CD4-positive, CD25-positive, alpha-beta regulatory T cell (primary cell): ENCODE measurements around the gene CD93. TPM values are rescaled to one million over a fixed set of nuclear protein-coding genes. Genes with fewer than 3 reads are reported as not detected.

Experiments used
- ATAC-seq, 2 donors: fragments of 150-1000 bp; cut with Tn5 transposase; one replicate each; pipeline ENCODE4 v1.10.0; 2021; ENCODE audit warnings: low read depth in 2 of 2, moderate number of reproducible peaks in 2 of 2, moderate library complexity in 1 of 2
- DNase-seq, 3 donors: peaks; one replicate each; pipeline versions ENCODE4 v3.0.0 to v3.0.0-alpha.2; 2012 to 2022; ENCODE audit warnings: mixed read lengths in 1 of 3
- H3K27ac ChIP-seq: one replicate; pipeline ENCODE4 v1.7.0; 2013; ENCODE audit warnings: mild to moderate bottlenecking, low read length; ENCODE audit not compliant: insufficient read depth, poor library complexity, severe bottlenecking
- H3K27me3 ChIP-seq: one replicate; pipeline ENCODE4 v1.7.0; 2013; ENCODE audit warnings: low read length; ENCODE audit not compliant: control insufficient read depth, insufficient read depth
- H3K36me3 ChIP-seq: one replicate; pipeline ENCODE4 v1.7.0; 2013; ENCODE audit warnings: mild to moderate bottlenecking, low read length, moderate library complexity; ENCODE audit not compliant: control insufficient read depth, insufficient read depth
- H3K4me1 ChIP-seq: 2 replicates; pipeline ENCODE4 v1.7.0; 2013; ENCODE audit warnings: mild to moderate bottlenecking, low read length; ENCODE audit not compliant: insufficient read depth, control insufficient read depth, poor library complexity, severe bottlenecking
- H3K4me3 ChIP-seq: one replicate; pipeline ENCODE4 v1.7.0; 2013; ENCODE audit warnings: low read depth, mild to moderate bottlenecking, low read length, moderate library complexity
- H3K9me3 ChIP-seq, 2 experiments: 1 replicate in 1 of 2; 2 replicates in 1 of 2; pipeline ENCODE4 v1.7.0; 2013; ENCODE audit warnings: low read length in 2 of 2, mild to moderate bottlenecking in 1 of 2, moderate library complexity in 1 of 2; ENCODE audit not compliant: control insufficient read depth in 2 of 2
- H3K27ac Mint-ChIP-seq, 3 donors: one replicate each; pipeline ENCODE4 v1.8.0; 2020 to 2022; ENCODE audit warnings: mild to moderate bottlenecking in 3 of 3, mixed read lengths in 3 of 3, moderate library complexity in 2 of 3
- H3K27me3 Mint-ChIP-seq: one replicate; pipeline ENCODE4 v1.8.0; 2022; ENCODE audit warnings: mild to moderate bottlenecking, mixed read lengths
- H3K36me3 Mint-ChIP-seq: one replicate; pipeline ENCODE4 v1.8.0; 2020; ENCODE audit warnings: mixed read lengths
- H3K4me1 Mint-ChIP-seq, 4 donors: one replicate each; pipeline ENCODE4 v1.8.0; 2020 to 2022; ENCODE audit warnings: mixed read lengths in 4 of 4, mild to moderate bottlenecking in 1 of 4
- H3K4me3 Mint-ChIP-seq, 4 donors: one replicate each; pipeline ENCODE4 v1.8.0; 2020 to 2022; ENCODE audit warnings: mild to moderate bottlenecking in 4 of 4, mixed read lengths in 4 of 4, moderate library complexity in 3 of 4
- H3K9me3 Mint-ChIP-seq, 7 donors: one replicate each; pipeline ENCODE4 v1.8.0; 2020 to 2022; ENCODE audit warnings: mixed read lengths in 7 of 7, mild to moderate bottlenecking in 3 of 7, moderate library complexity in 2 of 7
- polyA plus RNA-seq, 4 donors: library from polyadenylated mRNA; unstranded; fragments of 300-500 nt; fragmentation: Illumina TruSeq; gene quantifications; one replicate each; pipeline ENCODE4 v1.2.3, GENCODE V29; 2021
- total RNA-seq: library from RNA; stranded (reverse); gene quantifications from one replicate; pipeline ENCODE4 v1.2.3, GENCODE V29; 2022

Gene CD93
- total and polyA plus RNA-seq, 5 donors from 2014 or later: 0.12 to 3.3 (median 0.30) TPM

DNA sequence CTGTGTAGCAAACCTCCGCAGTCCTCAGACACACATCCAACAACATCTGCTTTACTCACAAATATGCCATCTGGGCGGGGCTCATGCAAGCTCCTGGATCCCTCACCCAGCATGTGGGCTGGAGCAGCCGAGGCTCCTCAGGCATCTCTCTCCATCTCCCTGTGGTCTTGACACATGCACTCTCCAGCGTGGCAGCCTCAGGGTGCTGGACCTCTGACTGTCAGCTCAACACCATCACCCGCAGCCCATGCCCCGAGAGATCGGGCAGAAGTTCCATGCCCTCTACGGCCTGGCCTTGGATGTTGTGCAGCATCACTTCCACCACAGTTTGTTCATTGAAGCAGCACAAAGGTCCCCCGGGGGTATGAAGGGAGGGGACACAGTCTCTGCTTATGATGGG, 32.6 kb upstream of the CD93 start:
- DNase-seq (no peak), ATAC-seq (no peak)
- no peak overlapping the region for H3K27ac Mint-ChIP-seq
- H3K27ac ChIP-seq: no peak overlapping the region
- H3K4me1 Mint-ChIP-seq: peaks cover 0 to 13% (median 5%) of the 10 kb centered on the region in 4 donors
- no peaks in the 10 kb centered on the region for H3K9me3 ChIP-seq
- H3K4me1 ChIP-seq: peaks cover under 1% of the 10 kb centered on the region
- no peak overlapping the region for H3K4me3 ChIP-seq
- H3K27me3 Mint-ChIP-seq: no peaks in the 10 kb centered on the region
- H3K9me3 Mint-ChIP-seq: no peaks in the 10 kb centered on the region
- no peaks in the 10 kb centered on the region for H3K36me3 Mint-ChIP-seq
- no peak overlapping the region for H3K4me3 Mint-ChIP-seq
- H3K27me3 ChIP-seq: no peaks in the 10 kb centered on the region
- H3K36me3 ChIP-seq: no peaks in the 10 kb centered on the region

DNA sequence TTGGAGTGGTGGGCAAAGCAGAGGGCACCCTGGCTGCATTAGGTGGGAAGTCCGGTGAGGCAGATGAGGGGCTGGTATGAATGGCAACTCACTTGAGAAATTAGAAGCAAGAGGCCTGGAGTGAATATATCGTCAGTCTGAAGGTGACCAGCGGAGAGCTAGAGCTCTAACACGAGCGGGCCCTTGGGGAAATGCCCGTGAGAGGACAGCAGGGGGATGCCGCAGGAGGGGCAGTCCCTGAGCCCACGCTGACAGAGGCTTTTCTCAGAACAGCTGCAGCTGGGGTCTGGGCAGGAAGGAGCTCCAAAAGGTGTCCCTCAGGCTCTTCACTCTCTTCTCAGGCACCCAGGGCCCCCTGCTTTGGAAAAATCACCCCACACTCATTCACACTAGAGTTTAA, 32.0 kb upstream of the CD93 start:
- H3K27me3 ChIP-seq: no peaks in the 10 kb centered on the region
- ATAC-seq (no peak), DNase-seq (no peak)
- no peaks in the 10 kb centered on the region for H3K4me1 ChIP-seq
- Mint-ChIP-seq H3K36me3 (no peaks in the 10 kb centered on the region), H3K4me1 (peaks cover 0 to 12% (median 4%) of the 10 kb centered on the region in 4 donors), H3K27ac (no peak overlapping the region), H3K9me3 (no peaks in the 10 kb centered on the region), H3K4me3 (no peak overlapping the region), H3K27me3 (no peaks in the 10 kb centered on the region)
- H3K9me3 ChIP-seq: no peaks in the 10 kb centered on the region
- H3K36me3 ChIP-seq: no peaks in the 10 kb centered on the region
- no peak overlapping the region for H3K4me3 ChIP-seq
- H3K27ac ChIP-seq: no peak overlapping the region

DNA sequence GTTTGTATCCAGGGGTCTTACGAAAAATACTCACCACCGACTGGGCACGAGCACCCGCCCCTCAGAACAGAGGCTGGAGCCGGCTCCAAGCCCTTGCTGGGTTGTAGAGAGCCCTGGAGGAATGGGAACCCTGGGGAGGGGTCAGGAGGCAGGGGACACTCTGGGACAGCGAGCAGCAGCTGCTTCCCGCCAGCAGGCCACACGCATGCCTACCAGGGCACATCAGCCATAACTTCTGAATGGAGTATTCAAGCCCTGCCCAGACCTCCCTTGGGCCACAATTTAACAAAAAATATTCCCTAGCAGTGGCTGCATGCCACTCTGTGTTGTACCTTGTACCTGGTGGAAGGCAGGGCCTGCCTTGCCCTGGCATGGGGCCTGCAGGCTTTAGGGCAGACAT, 31.6 kb upstream of the CD93 start:
- Mint-ChIP-seq H3K4me3 (no peak overlapping the region), H3K9me3 (no peaks in the 10 kb centered on the region), H3K4me1 (peaks cover 0 to 10% (median 2%) of the 10 kb centered on the region in 4 donors), H3K36me3 (no peaks in the 10 kb centered on the region), H3K27ac (no peak overlapping the region), H3K27me3 (no peaks in the 10 kb centered on the region)
- no peaks in the 10 kb centered on the region for H3K36me3 ChIP-seq
- H3K27me3 ChIP-seq: no peaks in the 10 kb centered on the region
- ATAC-seq: no peak
- no peak overlapping the region for H3K4me3 ChIP-seq
- no peak for DNase-seq
- no peaks in the 10 kb centered on the region for H3K4me1 ChIP-seq
- H3K27ac ChIP-seq: no peak overlapping the region
- H3K9me3 ChIP-seq: no peaks in the 10 kb centered on the region

DNA sequence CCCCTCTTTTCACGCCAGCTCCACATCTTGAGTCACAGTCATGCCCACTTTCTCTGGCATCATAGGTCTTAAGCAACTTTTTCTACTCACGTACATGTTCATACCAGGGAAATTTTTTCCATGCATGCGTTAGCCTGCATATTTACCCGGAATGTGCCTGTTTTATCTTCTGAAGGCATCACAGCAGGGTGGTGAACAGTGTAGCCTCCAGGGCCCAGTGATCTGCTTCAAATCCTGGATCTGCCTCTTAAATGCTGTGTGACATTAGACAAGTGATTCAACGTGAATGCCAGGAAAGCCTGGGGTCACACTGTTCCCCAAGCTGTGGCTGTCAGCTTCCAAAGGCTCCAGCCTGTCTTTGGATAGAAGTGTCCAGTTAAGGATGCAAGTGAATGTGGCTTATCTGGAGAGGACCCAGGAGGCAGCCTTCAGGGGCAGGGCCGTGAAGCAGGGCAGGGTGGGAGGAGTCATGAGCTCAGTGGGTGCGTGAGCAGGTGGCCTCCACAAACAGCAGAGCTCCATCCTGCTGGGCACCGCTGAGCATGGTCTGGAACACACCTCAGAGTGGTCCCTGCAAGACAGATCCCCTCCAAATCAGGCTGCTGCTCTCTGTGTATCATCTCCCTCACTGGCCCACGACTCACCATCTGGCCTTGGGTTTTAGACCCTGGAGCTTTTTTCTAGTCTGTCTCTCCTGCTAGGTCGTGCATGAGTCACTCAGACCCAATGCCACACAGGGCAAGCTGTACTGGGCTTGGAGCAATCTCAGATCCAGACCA, 30.4 kb upstream of the CD93 start:
- Histone ChIP-seq H3K4me1 (no peaks in the 10 kb centered on the region), H3K4me3 (no peak overlapping the region), H3K27me3 (no peaks in the 10 kb centered on the region), H3K27ac (no peak overlapping the region), H3K36me3 (no peaks in the 10 kb centered on the region), H3K9me3 (no peaks in the 10 kb centered on the region)
- Mint-ChIP-seq H3K4me1 (peaks cover 0 to 8% (median 2%) of the 10 kb centered on the region in 4 donors), H3K27me3 (no peaks in the 10 kb centered on the region), H3K9me3 (no peaks in the 10 kb centered on the region), H3K4me3 (no peak overlapping the region), H3K36me3 (no peaks in the 10 kb centered on the region), H3K27ac (no peak overlapping the region)
- ATAC-seq (no peak), DNase-seq (no peak)

DNA sequence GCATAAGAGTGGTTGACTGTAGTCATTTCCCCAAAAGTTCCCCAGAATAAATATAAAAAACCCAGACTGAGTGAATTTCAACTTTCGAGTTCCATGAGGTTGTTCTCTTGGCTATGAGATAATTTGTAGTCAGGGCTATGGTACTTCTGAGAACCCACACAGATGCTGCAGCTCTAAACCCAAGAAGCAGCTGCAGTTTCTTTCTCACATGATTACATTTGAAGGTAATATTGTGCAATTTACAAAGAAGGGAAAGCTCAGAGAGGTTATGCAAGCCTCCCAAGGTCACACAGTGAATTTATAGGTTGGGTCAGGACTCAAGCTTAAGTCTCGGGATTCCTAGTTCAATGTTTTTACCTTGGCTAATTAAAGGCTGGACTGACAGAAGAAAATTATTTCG, 29.7 kb upstream of the CD93 start:
- Mint-ChIP-seq H3K36me3 (no peaks in the 10 kb centered on the region), H3K4me1 (peaks cover 0 to 5% (median 0%) of the 10 kb centered on the region in 4 donors), H3K27me3 (no peaks in the 10 kb centered on the region), H3K27ac (no peak overlapping the region), H3K4me3 (no peak overlapping the region), H3K9me3 (no peaks in the 10 kb centered on the region)
- H3K27me3 ChIP-seq: no peaks in the 10 kb centered on the region
- no peaks in the 10 kb centered on the region for H3K9me3 ChIP-seq
- no peak for ATAC-seq
- no peak overlapping the region for H3K27ac ChIP-seq
- no peak overlapping the region for H3K4me3 ChIP-seq
- no peaks in the 10 kb centered on the region for H3K4me1 ChIP-seq
- no peak for DNase-seq
- H3K36me3 ChIP-seq: no peaks in the 10 kb centered on the region

DNA sequence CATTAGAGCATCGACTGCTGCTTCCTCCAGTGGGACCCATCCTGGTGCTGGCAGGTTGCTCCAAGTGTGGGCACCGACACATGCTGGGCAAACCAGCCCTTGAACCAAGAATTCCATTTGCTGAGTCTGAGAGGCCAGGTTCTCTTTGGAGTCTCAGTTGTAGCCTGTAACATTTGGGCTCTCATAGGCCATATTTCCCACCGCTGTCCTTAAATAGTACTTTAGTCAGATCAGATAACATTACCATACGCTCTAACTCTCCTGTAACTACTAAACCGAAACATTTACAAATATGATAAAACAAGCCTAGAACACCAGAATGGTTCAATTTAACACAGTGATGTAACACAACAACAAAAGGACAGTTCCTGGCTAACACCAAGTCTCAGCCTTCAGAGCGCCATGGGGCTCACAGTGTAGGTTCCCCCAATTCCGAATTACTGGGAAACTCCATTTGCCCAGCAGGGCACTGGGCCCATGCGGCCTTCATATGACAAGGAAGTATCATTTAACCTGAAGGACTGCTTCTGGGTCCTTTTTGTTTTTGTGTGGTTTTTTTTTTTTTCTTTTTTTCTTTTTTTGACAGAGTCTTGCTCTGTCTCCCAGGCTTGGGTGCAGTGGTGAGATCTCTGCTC, 28.4 kb upstream of the CD93 start:
- ATAC-seq (no peak), DNase-seq (no peak)
- Mint-ChIP-seq H3K4me3 (no peak overlapping the region), H3K4me1 (no peaks in the 10 kb centered on the region), H3K27me3 (no peaks in the 10 kb centered on the region), H3K36me3 (no peaks in the 10 kb centered on the region), H3K27ac (no peak overlapping the region), H3K9me3 (no peaks in the 10 kb centered on the region)
- Histone ChIP-seq H3K27ac (no peak overlapping the region), H3K4me1 (no peaks in the 10 kb centered on the region), H3K9me3 (no peaks in the 10 kb centered on the region), H3K4me3 (no peak overlapping the region), H3K36me3 (no peaks in the 10 kb centered on the region), H3K27me3 (no peaks in the 10 kb centered on the region)

DNA sequence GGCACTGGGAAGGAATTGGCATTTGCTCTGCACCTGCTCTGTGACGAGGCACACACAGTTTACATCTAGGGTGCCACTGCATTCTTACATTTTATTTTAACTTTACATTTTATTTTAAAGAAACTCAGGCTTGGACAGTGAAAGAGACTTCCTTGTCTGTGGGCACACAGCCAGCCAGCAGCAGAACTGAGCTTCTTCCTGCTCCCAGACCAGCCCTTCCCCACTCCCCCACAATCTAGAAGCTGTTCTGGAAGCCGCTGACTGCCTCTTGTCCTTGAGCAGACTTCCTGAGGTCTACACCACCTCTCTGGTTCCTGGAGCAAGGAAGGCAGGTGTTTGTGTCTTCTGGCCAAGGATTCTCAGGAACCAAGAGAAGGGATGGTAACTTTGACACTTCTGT, 27.9 kb upstream of the CD93 start:
- Histone ChIP-seq H3K4me3 (no peak overlapping the region), H3K4me1 (no peaks in the 10 kb centered on the region), H3K27ac (no peak overlapping the region), H3K27me3 (no peaks in the 10 kb centered on the region), H3K36me3 (no peaks in the 10 kb centered on the region), H3K9me3 (no peaks in the 10 kb centered on the region)
- Mint-ChIP-seq H3K9me3 (no peaks in the 10 kb centered on the region), H3K27ac (no peak overlapping the region), H3K4me3 (no peak overlapping the region), H3K4me1 (no peaks in the 10 kb centered on the region), H3K36me3 (no peaks in the 10 kb centered on the region), H3K27me3 (no peaks in the 10 kb centered on the region)
- ATAC-seq (no peak), DNase-seq (no peak)

DNA sequence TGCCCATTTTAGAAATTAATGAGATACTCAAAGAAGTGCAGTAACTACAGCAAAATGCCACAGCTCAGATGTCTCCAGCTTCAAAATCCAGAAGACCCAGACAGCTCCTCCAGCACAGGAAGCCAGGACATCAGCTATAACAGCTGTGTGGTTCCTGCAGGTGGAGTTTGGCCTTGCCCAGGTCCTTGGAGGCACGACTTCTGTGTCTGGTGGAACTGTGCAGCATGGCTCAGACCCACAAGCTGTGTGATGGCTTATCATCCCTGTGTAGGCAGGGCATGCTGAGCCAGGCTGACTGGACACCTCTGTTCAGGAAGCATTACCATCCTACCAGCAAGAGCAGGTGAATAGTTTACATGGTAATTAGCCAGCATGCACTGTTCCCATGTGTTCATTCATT, 26.5 kb upstream of the CD93 start:
- Mint-ChIP-seq H3K9me3 (no peaks in the 10 kb centered on the region), H3K27me3 (no peaks in the 10 kb centered on the region), H3K4me3 (no peak overlapping the region), H3K27ac (no peak overlapping the region), H3K36me3 (no peaks in the 10 kb centered on the region), H3K4me1 (no peaks in the 10 kb centered on the region)
- no peak for ATAC-seq
- H3K4me3 ChIP-seq: no peak overlapping the region
- no peaks in the 10 kb centered on the region for H3K36me3 ChIP-seq
- H3K27ac ChIP-seq: no peak overlapping the region
- H3K9me3 ChIP-seq: no peaks in the 10 kb centered on the region
- H3K27me3 ChIP-seq: no peaks in the 10 kb centered on the region
- H3K4me1 ChIP-seq: no peaks in the 10 kb centered on the region
- no peak for DNase-seq
